Tibial nerve (tissue), 4 donors: Measurements from ENCODE around the gene DHDH.

Experiments
- CTCF ChIP-seq, 5 experiments: fragments of 200-600 bp in 3 of 5; fragments of 450-650 bp in 2 of 5; sonication (generic) in 3 of 5; IDR thresholded peaks; one replicate each; pipeline ENCODE4 v1.5.1; 2016 to 2019; ENCODE audit warnings: antibody characterized with exemption in 5 of 5, mild to moderate bottlenecking in 3 of 5, moderate library complexity in 2 of 5
- EP300 ChIP-seq, 2 donors: sonication (generic); formaldehyde crosslinking; IDR thresholded peaks; one replicate each; pipeline ENCODE4 v1.6.1; 2017; ENCODE audit warnings: antibody characterized with exemption in 2 of 2, mild to moderate bottlenecking in 1 of 2
- POLR2A ChIP-seq, 2 donors: fragments of 450-650 bp; IDR thresholded peaks; one replicate each; pipeline ENCODE4 v1.6.1; 2017; ENCODE audit warnings: antibody characterized with exemption in 2 of 2, mild to moderate bottlenecking in 2 of 2, moderate library complexity in 2 of 2

GRCh38 chr19:48968813-48969218, 35.3 kb downstream of the DHDH start:
- TF ChIP-seq CTCF (IDR thresholded peaks at IDR 0.05) (no peak), EP300 (IDR thresholded peaks at IDR 0.05) (no peak), POLR2A (IDR thresholded peaks at IDR 0.05) (no peak)
